Activated CD4-positive, CD25-positive, alpha-beta regulatory T cell treated with anti-CD3 and anti-CD28 coated beads, Interleukin-2, amount 50 U/mL, for 72 hours (primary cell): Measurements from ENCODE around the gene EFCAB12.
"Not testable (repeated sequence)": the region's sequence is repeated elsewhere in the genome, so short reads cannot be mapped to it uniquely, and the experiment has no call there.

Source experiments
- DNase-seq: peaks from one replicate; pipeline ENCODE4 v3.0.0; 2021

The EFCAB12 gene

DNA sequence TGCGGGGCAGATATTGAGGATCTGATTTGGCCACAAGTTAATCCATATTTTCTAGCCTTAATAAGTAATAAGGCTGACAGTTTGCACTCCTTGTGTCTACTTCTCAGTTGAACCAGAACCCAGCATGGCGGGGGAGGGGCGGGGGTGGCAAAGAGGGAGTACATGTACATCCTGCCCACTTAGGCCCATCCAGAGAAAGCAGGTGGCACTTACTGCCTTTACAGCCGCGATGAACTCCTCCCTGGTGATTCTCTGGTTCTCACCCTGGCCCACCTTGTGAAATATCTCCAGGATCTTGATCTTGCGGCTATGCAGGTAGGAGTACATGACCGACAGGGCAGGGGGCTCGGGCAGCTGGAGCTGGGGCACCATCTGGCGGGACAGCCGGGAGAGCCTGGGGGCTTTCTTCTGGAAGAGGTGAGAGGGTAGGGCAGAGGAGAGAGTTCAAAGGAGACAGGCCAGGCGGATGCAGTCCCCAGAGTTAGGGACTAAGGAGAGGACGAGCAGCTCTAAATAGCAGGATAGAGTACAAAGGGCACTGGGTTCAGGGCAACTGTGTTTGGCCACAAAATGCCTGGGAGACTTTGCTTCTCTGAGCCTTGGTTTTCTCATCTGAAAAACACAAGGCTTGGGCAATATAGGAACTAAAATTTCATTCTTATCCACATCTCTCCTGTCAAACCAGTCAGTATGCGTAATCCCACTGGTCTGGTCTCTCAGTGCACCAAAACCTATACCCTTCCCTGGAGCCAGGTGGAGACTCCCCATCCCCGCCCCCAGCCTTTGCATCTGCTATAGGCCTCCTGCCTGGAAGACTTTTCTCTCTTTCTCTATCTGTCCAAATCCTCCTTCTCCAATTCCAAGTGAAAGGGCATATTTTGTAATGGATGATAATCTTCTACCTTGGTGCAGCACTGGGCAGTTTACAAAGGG lies 10.1 kb downstream of the EFCAB12 start:
- no peak for DNase-seq

DNA sequence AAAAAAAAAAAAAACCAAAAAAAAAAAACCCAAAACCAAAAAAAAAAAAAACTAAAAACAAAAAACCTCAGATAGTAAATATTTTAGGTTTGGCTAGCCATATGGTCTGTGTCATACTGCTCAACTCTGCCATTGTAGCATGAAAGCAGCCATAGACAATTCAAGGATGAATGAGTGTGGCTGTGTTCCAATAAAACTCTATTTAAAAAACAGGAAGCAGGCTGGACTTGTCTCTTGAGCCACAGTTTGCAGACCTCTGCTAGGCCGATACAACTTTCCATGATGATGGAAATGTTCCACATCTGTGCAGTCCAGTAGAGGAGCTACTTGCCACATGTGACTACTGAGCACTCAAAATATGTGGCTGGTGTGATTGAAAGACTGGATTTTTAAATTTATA lies 11.1 kb downstream of the EFCAB12 start:
- DNase-seq: no peak

DNA sequence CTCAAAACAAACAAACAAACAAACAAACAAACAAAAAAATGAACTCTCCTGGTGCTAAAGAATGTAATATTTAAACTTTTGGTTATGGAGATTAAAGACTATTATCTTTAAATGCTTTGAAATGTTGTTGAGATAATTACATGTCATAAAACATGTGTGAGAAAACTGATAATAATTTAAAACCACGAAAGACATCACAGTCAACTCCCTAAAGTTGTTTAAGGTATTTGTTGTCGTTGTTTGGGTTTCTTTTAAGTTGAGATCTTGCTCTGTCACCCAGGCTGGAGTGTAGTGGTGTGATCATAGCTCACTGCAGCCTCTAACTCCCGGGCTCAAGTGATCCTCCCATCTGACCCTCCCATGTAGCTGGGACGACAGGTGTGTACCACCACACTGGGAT lies 12.0 kb downstream of the EFCAB12 start:
- DNase-seq: no peak

DNA sequence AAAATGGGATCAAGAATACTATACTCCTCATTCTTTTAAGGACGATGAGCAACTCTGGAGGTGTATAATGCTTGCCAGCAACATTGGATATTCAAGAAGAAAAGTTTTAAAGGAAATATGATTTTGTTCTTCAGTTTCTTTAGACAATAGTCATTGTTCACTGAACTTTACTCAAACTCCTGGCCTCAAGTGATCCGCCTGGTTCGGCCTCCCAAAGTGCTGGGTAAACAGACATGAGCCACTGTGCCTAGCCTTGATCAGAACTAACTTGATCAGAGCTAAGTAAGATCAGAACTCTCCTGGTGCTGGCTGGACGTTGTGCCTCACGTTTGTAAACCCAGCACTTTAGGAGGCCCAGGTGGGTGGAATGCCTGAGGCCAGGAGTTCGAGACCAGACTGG lies 12.6 kb downstream of the EFCAB12 start:
- no peak for DNase-seq

DNA sequence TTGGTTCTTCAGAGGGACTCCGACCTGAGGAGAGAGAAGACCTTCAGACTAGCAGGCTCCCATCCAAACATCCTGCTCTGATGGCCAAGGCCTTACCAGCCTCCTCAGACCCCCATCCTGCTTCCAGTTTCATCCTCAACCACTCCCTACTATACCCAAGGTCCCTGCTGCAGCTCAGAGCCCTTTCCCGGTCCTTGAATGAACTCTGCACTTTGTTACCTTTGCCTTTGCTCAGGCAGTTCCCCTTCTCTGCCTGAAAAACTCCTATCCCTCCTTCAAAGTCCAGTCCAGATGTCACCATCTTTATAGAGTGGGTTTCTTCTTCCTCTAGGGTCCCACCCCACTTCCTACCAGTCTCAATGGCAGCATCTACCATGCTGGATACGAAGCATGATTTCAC lies 13.1 kb downstream of the EFCAB12 start:
- DNase-seq: no peak

DNA sequence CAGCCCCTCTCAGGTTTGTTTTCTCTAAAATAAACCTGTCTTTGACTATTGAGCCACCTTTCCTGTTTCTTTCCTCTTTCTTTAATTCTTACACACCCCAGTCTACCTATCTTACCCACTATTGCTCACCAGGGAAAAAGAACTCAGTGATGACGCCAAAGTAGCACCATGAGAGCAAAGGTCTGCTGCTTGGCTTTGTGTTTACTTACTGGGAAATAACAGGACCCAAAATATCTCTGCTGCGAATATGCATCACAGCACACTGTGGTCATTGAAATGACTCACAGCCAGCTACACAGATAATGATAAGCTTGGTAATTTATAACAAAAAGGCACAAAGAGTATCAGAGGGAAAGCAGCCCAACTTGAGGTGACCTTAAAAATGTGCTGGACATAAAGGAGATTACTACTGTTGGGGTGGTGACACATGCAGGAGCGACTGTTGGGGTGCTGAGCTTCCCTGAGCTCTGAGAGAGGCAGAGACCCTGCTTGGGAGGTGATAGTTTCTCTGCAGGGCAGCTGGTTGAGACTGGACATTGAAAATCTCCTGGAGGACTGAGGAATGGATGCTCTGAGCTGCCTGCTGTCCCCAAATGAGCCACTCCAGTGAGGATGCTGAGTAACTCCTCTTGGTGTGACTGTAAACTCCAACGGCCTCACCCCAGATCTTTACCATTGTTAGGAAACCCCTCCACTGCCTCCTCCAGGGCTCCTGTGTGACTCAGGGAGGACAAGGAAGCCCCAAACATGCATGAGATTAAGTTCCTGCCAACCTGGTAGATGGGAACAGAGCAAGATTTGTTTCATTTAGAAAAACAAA lies 14.5 kb downstream of the EFCAB12 start:
- no peak for DNase-seq

DNA sequence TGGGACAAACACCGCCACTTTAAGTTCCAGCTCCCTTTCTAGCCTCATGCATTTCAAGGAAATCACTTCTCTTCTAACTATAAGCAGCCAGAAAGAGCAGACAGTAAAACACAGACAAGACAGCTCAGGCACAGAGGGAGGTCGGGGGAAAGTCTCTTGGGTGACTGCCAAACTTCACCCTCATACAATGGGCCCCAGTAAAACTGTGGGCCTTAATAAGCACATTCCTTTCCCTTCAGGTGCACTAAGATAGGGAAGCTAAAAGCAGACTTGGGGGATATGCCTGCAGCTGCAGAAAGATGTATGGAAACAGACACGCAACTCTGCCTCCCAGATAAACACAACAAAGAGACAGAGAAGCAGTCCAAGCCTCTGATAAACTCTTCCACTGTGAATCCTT lies 15.2 kb downstream of the EFCAB12 start:
- DNase-seq: not testable (repeated sequence)

DNA sequence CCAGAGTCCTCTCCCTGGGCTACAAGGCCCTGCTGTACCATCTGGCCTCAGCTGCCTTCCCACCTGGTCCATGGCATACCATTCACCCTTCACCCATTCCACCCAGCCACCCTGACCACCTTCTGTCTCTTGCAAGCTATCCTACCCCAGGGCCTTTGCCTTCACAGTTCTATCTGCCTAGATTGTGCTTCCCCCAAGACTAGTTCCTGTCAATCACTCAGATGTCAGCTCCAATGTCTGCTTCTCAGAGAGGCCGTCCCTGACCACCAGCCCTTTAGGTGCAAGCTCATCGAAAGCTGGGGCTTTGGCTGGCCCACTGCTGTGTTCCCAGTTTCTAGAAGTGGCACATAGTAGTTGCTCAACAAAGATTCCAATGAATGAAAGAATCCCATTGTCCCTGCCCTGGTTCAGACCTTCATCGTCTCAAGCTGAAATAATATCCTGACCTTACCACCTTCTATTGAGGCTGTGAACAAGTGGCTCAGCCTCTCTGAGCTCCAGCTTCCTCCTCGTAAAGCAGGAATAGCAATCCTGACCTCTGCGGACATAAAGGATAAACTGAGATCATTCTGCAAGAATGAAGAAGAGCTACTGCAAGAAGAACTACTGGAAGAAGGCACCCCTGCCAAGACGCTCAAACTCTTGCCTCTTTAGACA lies 15.8 kb downstream of the EFCAB12 start:
- no peak for DNase-seq

DNA sequence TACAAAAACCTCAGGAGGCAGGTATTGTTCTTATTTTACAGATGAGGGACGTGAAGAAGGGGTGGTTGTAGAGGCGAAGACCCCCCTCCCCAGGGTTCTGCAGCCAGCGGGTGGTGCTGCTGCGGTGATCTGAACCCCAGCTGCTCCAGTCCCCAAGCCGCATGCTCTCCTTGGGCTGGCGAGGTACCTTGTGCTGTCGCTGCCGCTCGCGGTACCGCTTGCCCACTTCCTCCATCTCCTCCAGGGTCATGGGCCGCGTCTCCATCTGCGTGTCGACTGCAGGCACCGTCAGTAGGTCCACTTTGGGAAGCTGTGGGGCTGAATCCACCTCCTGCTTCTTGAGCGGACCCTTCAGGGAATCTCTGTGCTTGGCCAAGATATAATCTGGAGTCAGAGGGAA lies 17.5 kb downstream of the EFCAB12 start:
- no peak for DNase-seq

DNA sequence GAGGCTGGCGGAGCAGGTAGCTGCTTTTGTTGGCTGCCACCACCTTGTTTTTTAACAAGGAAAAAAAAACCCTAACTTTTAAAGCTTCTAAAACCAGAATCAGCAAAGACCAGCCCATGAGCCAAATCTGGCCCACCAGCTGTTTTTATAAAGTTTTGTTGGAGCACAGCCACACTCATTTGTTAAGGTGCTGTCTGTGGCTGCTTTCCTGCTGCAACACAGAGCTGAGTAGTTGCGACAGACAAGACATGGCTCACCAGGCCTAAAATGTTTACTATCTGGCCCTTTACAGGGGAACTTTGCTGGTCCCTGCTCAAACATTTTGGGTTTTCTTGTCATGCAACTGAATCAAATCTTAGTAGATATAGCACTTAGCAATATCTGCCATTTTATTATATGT lies 18.9 kb downstream of the EFCAB12 start:
- DNase-seq: no peak

DNA sequence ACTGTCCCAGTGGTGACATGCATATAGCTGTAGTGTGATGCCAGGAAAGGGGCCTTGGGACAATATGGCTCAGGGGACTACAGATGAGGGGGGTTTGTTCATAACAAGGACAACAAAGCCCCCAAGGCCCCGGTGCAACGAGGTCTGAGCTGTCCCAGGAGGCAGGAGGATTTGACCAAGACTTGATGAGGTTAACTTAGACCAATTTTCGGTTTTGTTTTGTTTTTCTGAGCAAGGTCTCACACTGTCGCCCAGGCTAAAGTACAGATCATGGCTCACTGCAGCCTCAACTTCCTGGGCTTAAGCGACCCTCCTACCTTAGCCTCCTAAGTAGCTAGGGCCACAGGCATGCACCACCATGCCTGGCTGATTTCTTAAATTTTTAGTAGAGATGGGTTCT lies 23.8 kb downstream of the EFCAB12 start:
- DNase-seq: no peak

DNA sequence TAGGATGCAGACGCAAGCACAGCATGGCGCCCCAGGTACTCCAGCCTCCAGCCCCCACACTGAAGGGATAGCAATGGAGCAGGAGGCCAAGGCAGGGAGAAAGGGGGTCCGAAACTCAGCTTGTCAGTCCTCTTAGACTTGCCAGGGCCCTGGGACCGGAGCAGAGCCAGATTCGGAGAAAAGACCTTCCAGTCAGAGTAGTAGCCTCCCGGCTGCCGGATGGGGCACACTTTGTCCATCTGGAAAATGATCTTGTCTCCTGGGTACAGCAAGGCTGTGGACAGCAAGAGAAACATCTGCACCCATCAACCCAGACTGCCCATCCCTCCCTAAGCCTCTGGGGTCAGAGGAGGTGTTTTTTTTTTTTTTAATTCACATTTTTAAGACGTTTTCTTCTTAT lies 24.3 kb downstream of the EFCAB12 start:
- DNase-seq: no peak

DNA sequence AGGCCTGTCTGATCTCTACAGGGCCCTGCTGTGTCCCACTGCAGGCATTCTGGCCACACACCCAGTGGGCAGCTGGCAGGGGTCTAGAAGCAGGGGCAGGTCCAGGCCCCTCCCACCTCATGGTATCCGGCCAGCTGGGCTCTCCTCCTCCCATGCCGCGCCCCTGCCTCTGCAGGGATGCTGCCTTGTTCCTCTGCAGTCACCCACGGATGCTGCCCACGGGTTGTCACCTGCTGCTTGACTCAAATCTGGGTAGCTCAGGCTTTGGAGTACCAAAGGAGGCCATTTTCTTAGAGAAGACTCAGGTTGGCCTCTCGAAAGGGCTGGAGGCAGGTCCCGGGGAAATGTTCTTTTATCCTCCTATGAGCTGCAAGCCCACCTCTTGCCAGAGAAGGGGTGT lies 25.0 kb downstream of the EFCAB12 start:
- DNase-seq: no peak

DNA sequence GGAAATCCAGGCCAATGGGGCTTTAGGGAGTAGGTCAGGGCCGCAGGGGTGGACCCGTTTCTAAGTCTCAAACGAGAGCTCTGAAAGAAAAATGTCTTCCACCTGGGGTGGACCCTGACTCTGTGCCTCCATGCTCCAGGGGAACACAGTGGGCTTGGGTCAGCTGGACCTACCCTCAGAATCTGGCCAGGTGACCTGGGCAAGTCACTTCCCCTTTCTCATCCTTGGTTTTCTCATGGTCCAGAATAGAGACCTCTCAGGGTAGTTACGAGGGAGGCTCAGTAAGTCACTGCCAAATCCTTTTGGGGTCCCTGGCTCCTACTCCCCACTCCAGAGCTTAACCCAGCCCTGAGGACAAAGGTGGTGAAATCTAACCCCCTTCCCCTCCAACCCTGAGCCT lies 25.8 kb downstream of the EFCAB12 start:
- no peak for DNase-seq

DNA sequence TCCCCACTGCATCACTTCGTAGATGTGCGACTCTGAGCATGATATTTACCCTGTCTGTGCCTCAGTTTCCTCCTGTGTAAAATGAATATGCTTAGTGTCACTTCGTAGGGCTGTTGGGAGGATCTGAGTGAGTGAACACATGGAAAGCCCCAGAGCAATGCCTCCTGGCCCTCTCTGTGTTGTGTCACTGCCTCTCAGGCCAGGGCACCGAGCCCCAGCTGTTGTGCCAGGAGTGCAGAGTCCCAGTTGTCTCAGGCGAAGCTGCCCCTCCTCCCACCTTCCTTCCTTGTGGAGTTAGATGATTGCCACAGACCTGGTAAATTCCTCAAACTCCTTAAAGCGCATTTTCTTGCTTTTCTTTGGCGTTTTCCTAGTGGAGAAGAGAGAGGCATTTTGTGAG lies 26.2 kb downstream of the EFCAB12 start:
- DNase-seq: no peak

DNA sequence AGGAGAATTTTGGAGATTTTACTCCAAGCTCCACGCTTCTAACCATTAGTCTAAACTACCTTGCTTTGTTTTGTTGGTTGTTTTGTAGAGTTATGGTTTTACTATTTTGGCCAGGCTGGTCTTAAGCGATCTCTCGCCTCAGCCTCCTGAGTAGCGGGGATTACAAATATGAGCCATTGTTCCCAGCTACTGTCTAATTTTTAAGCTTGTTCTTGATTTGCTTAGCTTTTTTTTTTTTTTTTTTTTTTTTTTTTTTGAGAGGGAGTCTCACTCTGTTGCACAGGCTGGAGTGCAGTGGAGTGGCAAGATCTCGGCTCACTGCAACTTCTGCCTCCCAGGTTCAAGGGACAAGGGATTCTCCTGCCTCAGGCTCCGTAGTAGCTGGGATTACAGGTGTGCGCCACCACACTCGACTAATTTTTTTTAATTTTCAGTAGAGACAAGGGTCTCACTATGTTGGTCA lies 28.5 kb downstream of the EFCAB12 start:
- DNase-seq: no peak

DNA sequence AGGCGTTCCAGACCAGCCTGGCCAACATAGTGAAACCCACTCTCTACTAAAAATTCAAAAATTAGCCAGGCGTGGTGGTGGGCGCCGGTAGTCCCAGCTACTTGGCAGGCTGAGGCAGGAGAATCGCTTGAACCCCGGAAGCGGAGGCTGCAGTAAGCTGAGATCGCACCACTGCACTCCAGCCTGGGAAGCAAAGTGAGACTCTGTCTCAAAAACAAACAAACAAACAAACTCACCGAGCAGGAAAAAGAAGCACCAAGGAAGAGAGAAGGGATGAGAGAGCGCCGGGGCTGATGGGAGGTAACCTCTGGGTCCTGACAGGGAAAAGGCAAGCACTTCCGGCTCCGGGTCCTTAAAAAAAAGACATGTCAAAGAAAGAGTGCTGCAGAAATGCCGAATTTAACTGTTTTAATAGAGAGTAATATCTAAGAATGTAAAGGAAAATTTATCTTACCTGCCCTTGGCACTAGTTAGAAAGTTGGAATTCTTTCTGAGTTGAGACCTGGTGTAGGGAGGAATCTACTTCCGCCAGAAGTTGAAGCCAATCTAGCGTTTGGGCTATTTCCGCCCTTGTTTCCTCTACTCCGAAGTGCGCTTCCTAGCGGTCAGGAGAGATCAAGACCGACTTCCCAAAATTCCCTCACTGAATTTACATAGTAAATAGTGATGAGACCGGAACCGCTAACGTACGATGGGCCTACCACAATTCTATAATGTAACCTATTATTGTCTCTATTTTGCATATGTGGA lies 29.1 kb downstream of the EFCAB12 start:
- peak; percentile 60 for DNase-seq

DNA sequence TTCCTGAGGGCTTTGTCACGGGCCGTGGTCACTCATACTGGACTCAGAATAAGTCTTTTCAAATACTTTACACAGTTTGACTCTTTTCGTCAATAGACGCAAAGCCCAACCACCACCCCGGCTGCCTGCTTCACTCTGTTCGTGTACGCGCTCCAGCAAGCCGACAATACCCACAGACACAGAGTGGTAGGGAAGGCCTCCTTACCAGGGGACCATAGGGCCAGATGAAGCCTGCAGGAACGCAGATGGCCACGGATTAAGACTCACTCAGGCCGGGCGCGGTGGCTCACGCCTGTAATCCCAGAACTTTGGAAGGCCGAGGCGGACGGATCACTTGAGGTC lies 29.7 kb downstream of the EFCAB12 start:
- DNase-seq: peak; percentile 34

DNA sequence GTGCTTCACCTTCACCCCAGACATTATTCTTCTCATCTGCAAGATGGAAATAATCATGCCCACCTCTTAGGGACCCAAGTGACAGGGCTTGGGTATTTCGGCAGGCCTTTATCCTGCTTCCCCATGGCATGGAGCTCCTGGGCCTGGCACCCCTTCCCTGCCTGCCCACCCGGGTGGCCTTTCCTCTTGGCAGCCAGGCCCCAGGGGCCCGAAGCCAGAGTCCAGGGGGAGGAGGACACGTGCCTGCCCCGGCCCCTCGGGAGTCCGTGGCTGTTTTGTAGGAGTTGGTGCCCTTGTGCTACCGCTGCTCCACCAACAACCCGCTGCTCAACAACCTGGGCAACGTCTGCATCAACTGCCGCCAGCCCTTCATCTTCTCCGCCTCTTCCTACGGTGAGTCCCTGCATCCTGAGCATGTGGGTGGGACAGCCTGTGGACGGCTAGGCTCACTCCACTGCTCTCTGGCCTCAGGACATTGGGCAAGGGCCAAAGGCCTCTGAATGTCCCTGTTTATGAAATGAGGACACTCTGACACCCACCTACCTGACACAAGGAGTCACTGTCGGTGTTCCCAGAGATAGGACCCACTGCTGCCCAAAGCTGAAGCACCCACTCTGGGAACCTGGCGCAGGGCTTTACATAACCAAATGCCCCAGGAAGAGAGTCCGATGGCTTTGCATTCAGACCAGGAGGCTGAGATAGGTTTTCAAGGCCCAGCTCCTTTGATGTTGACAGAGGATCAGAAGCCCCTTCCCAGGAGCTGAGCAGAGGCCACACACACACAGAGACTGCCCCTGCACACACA lies 34.5 kb downstream of the EFCAB12 start:
- DNase-seq: not testable (repeated sequence)

DNA sequence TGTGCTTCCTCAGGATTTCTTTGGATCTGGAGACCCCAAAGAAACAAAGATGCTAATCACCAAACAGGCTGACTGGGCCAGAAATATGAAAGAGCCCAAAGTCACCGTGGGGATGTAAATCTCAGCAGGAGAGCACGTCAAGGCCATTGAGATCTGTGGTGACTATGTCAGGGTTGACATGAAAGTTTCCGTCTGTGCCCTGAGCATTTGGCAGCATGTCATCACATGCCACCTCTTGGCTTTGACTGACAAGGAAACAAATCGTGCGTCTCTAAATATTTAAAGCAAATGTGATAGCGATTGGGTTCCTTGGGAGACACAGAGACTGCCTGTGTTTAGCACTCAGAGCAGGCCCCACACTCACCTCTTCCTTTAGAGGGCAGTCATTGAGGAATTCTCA lies 35.2 kb downstream of the EFCAB12 start:
- DNase-seq: no peak

DNA sequence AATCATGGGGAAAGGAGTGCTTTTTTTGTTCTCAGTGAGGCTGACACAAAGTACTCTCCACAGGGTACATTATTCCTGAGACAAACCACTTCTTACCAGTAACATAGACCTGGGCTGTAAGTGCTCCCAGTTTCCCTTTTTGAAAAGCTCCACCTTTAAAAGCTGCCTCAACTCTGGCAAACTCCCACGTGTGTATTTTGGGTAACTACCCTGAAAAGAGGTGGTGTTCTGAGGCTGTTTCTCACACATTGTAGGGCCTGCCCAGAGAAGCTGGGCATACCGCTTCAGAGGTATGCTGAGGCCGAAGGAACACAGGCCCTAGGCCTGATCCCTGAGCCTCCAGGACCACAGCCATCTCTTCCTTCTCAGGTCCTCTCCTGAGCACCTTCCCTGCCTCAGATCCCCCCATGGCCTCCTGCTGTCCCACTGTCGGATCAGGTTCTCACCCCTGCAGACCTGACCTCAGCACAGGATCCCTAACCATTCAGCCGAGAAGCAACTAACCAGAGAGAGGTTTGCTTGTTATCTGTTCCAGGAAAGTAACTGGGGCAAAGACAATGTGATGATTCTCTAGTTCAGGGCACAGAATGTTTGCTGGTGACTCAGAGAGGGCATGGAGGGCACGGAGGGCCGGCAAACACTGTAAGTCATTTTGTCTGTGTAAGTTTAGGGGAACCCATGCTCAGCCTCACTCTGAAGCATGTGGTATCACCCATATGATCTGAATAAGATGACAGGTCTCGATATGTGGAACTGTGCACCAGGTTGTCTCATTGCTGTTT lies 36.1 kb downstream of the EFCAB12 start:
- DNase-seq: not testable (repeated sequence)
